ENCODE data around the gene MRGPRD.

DNA sequence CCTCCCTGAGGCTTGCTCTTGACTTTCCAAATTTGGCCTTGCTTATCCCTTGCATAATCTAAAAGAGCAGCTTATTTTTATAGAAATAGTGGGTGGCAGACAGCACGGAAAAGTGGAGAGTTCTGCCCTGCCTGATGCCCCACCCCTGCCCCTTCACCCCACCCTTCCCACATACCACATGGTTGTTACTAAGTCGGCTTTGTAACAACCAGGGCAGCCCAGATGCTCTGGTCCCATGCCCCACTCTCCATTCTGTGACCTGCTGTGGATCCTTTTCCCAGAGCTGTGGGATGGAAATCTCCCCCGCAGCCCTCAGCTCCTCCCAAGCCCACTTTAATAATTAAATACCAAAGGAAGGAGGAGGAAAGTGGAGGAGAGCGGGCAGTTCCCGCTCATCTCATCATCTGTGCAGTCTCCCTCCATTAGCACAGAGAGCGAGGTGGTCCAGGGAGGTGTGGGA, 21.4 kb upstream of the MRGPRD start:
- TF ChIP-seq, protein P1, sequence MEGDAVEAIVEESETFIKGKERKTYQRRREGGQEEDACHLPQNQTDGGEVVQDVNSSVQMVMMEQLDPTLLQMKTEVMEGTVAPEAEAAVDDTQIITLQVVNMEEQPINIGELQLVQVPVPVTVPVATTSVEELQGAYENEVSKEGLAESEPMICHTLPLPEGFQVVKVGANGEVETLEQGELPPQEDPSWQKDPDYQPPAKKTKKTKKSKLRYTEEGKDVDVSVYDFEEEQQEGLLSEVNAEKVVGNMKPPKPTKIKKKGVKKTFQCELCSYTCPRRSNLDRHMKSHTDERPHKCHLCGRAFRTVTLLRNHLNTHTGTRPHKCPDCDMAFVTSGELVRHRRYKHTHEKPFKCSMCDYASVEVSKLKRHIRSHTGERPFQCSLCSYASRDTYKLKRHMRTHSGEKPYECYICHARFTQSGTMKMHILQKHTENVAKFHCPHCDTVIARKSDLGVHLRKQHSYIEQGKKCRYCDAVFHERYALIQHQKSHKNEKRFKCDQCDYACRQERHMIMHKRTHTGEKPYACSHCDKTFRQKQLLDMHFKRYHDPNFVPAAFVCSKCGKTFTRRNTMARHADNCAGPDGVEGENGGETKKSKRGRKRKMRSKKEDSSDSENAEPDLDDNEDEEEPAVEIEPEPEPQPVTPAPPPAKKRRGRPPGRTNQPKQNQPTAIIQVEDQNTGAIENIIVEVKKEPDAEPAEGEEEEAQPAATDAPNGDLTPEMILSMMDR (IDR thresholded peaks at IDR 0.05), result no peak
- TF ChIP-seq POLR2A (IDR thresholded peaks at IDR 0.05), result no peak
